NCI-H82 treated with DMSO at 0.1 percent for 48 hours (cell line): Measurements from ENCODE around the gene PELI3.
A peak's percentile ranks its signal among the peaks of the same experiment; 100 is the strongest.
"Not testable (repeated sequence)": the region's sequence is repeated elsewhere in the genome, so short reads cannot be mapped to it uniquely, and the experiment has no call there.

Experiments used
- DNase-seq: peaks from one replicate; lab custom pipeline; 2025; ENCODE audit not compliant: unreplicated experiment; lab: John Stamatoyannopoulos, UW

The PELI3 gene

GRCh38 chr11:66447012-66447411, 19.7 kb upstream of the PELI3 start:
- DNase-seq = no peak

- no peak for DNase-seq
Measured at GRCh38 chr11:66448523-66448922, 18.2 kb upstream of the PELI3 start.

- no peak for DNase-seq
Measured at GRCh38 chr11:66450560-66450959, 16.1 kb upstream of the PELI3 start.

GRCh38 chr11:66451663-66452062, 15.0 kb upstream of the PELI3 start:
- DNase-seq = no peak

- no peak for DNase-seq
Measured at GRCh38 chr11:66454247-66454646, 12.5 kb upstream of the PELI3 start.

GRCh38 chr11:66454828-66455227, 11.9 kb upstream of the PELI3 start:
- DNase-seq = no peak

- no peak for DNase-seq
Measured at GRCh38 chr11:66457826-66458225, 8.9 kb upstream of the PELI3 start.

- DNase-seq = peak; percentile 81
Measured at GRCh38 chr11:66459138-66459778, 7.4 kb upstream of the PELI3 start.

- no peak for DNase-seq
Measured at GRCh38 chr11:66462010-66462409, 4.7 kb upstream of the PELI3 start.

- no peak for DNase-seq
Measured at GRCh38 chr11:66462911-66463310, 3.8 kb upstream of the PELI3 start.

- DNase-seq = not testable (repeated sequence)
Measured at GRCh38 chr11:66464116-66464515, 2.6 kb upstream of the PELI3 start.

GRCh38 chr11:66464916-66465315, 1.8 kb upstream of the PELI3 start:
- no peak for DNase-seq

GRCh38 chr11:66465373-66466224, 1.1 kb upstream of the PELI3 start:
- no peak for DNase-seq

GRCh38 chr11:66467034-66467659, 442 bp downstream of the PELI3 start:
- no peak for DNase-seq

GRCh38 chr11:66467756-66468155, 1.1 kb downstream of the PELI3 start:
- no peak for DNase-seq

- no peak for DNase-seq
Measured at GRCh38 chr11:66468691-66469090, 2.0 kb downstream of the PELI3 start.

- DNase-seq = no peak
Measured at GRCh38 chr11:66469441-66469840, 2.7 kb downstream of the PELI3 start.

GRCh38 chr11:66470015-66470414, 3.3 kb downstream of the PELI3 start:
- DNase-seq = no peak

- DNase-seq = no peak
Measured at GRCh38 chr11:66471142-66471541, 4.4 kb downstream of the PELI3 start.

- DNase-seq = no peak
Measured at GRCh38 chr11:66472054-66472453, 5.3 kb downstream of the PELI3 start.

GRCh38 chr11:66473167-66473566, 6.5 kb downstream of the PELI3 start:
- no peak for DNase-seq
